ENCODE data around the gene ZNF17.

The ZNF17 gene

DNA sequence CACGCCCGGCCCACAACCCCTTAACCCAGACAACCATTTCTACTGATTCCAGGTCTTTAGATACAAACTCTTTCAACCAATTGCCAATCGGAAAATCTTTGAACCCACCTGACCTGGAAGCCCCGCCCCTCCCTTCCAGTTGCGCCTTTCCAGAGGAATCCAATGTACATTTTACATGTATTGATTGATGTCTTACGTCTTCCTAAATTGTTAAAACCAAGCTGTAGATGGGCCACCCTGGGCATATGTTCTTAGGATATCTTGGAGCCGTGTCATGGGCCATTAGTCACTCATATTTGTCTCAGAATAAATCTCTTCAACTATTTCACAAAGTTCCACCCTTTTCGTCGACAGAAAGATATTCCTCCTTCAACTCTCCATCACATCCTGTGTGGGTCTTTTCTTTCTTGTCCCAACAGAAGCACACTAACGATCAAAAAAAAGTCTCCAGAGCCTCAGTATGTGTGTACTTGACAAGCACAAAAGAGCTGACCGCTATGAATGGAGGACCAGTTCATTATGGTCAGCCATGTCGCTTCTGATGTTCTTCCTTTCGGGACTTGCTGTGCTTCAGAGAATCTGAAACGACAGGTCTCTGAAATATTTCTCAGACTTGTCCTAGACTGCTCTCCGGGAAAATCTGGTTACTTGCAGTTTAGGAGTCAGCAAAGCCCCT, 23.6 kb downstream of the ZNF17 start:
- DNase-seq (ENCODE audit: low spot score) = no peak

DNA sequence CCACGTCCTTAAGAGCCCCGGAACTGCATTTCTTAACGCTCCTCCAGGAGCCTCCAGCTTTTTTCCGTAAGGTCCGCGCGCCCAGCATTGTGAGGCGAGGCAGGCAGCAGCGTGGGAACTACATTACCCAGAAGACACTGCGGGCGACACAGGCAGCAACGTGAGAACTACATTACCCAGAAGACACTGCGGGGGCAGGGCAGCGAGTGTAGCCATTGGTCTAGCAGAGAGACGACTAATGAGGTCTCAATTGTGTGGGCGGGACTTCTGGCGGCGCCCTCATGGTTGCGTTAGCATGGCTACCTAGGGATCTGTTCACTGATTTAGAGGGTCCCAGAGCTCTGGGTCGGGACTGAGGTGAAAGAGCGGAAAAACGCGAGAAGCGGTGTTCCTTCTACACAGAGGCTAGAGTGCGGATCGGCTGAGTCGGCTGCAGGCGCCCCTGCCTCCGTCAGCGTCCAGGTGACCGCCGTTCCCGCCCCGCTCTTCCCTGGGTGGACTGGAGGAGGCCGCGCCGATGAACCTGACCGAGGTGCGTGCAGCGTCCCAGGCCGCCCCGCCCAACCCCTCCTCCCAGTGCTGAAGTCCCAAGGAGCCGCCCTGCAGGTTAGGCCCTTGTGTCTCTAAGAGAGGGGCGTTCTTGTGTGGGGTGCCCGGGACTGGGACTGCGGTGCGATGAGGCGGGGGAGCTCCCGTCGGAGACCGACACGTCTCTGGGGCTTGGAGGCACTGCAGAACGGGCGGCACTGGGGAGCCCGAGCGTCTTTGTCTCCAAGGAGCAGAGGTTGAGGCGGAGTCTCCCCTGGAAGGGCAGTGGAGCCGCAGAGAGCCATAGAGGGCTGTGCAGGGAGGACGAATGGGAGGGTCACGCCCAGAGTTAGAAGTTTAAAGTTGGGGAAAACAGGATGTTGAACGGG, 24.4 kb downstream of the ZNF17 start, which contains the start of gene ZNF749:
Gene ZNF749 (plus strand): TSS at position 264 of the 917 bp plus-strand sequence. CDS start 254 bp downstream, at position 518.
- DNase-seq (ENCODE audit: low spot score) = peak; percentile 96

DNA sequence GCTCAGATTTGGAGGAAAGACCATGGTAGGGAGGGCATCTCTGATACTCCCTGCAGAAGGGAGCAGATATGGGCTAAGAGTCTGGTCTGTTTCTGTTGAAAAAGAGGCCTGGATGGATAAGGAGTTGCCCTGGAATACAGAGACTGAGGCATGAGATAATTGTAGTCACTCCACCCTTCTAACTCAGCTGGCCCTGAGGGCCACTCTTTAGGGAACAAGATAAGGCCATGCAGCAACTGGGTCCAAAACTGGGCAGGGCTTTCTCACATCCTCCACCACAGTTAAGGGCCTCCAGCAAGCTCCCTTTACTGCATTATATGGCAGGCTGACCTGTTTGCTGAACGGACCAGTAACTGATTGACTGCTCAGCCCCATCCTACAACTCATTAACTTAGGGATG, 25.5 kb downstream of the ZNF17 start:
- no peak for DNase-seq (ENCODE audit: low spot score)

DNA sequence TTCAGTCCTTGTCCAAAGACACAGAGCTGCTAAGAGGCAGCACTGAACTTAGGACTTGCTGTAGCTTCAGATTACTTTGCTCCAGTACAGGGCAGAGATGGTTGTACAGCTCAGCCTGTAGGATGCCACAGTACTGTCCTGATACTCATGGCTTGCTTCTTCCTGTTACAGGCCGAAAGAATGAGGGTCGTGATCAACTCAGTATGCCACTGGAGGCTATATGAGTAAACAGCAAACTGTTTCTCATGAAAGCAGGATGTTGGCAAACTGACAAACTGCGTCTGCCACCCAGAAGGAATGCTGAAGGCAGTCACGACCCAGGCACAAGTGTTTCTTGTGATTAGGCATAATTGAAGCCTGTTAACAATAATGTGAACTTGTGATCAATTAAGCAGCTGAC, 27.0 kb downstream of the ZNF17 start:
- no peak for DNase-seq (ENCODE audit: low spot score)

DNA sequence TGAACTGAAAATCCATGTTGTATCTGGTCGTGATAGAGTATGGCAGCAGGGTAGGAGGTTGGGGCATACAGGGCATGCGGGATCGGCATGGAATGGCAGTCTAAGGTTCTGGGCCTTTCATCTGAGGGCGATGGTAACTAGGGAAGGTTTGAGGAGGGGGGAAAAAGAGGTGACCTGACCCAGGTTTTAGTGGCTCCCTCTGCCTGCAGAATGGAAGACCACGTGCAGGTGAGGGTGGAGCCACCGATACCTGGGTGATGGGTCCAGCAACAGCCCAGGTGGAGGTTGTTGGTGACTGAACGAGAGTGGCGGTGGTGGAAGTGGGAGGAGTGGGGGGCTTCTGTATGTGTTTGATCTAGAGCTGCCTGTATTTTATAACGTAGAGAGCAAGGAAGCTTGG, 28.0 kb downstream of the ZNF17 start:
- DNase-seq (ENCODE audit: low spot score) = no peak

DNA sequence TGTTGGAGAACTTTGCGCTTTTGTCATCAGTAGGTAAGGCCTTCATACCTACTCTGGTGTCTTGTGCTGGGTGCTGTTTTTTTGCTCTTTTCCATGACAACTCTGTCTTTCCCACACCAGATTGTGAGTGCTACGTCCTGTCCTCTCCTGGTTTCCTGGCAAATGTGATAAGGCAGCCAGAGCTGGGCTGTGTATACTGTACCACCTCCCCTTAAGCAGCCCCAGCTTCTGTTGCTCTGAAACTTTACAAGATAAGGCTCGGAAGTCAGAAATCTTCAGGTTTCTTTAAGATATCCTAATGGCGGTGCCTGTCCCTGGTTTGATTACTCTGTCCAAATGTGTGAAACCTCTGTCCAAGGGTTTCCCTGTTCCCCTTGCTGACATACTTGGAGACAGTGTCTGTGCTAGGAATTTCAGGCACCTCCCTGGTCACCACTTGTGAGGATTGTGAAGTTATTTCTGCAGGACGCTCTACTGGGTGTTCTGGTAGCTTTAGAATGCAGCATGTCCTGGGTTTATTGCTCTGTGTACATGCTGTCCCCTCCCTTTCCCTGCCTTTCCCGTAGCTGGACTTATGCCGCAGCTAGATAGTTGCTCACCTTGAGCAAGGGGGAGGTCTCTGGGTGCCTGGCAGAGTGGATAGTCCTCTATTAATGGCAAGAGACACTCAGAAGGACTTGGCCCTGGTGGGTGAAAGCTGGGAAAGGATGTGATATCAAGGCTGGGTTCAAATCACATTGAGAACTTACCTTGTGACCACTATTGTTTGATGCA, 31.2 kb downstream of the ZNF17 start:
- no peak for DNase-seq (ENCODE audit: low spot score)

DNA sequence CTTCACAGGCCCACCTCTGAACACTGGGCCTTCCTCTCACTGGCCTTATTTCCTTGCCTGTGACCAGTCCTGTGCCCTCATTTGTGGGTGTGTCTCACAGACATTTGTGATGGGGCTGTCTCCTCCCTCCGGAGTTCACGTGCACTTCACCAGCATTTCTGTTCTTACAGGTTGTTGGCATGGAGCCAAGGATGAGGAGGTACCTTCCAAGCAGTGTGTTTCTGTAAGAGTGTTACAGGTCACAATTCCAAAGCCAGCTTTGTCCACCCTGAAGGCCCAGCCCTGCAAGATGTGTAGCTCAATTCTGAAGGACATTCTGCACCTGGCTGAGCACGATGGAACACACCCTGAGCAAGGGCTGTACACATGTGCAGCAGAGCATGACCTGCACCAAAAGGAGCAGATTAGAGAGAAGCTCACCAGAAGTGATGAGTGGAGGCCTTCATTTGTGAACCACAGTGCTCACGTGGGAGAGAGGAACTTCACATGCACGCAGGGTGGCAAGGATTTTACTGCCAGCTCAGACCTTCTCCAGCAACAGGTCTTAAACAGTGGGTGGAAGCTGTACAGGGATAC, 32.2 kb downstream of the ZNF17 start:
- no peak for DNase-seq (ENCODE audit: low spot score)

DNA sequence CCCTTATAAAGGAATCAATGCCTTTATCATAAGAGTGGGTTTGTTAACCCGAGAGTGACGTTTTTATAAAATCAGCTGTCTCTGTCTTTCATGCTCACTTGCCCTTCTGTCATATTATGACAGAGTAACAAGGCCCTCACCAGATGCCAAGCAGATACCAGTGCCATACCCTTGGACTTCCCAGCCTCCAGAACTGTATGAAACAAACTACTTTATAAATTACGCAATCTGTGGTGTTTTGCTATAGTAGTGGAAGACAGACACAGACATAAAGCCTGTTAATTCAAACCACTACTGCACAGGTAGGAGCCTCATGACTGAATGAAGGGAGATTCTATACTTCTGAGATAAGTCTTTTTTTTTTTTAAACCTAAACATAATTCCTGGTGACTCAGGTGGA, 41.3 kb downstream of the ZNF17 start:
- no peak for DNase-seq (ENCODE audit: low spot score)

DNA sequence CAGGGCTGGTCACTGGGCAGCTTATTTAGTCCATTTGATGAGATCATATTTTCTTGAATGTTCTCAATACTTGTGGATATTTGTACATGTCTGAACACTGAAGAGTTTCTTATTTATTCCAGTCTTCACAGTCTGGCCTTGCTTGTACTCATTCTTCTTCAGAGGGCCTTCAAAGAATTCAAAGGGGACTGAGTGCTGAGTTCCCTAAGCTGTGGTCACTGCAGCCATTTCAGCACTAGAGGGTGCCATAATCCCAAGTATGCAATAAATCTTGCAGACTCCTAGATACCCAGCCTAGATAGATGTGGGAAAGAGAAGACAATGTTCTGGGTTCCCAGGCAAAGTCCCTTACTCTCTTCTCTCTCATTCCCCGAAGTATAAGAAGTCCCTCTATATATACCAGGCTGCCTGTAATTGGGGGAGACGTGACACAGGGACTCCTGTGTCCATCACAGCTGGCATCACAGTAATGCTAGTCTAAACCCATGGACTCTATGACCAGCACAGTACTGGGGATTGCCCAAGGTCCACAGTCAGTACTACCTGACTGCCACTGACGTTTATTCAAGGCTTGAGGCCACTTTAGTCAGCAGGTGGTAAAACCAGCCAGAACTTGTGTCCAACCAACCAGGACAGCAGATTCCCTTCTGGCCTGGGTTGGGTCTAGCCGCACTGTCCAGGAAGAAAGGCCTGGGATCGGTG, 54.9 kb downstream of the ZNF17 start:
- peak; percentile 39 for DNase-seq (ENCODE audit: low spot score)

DNA sequence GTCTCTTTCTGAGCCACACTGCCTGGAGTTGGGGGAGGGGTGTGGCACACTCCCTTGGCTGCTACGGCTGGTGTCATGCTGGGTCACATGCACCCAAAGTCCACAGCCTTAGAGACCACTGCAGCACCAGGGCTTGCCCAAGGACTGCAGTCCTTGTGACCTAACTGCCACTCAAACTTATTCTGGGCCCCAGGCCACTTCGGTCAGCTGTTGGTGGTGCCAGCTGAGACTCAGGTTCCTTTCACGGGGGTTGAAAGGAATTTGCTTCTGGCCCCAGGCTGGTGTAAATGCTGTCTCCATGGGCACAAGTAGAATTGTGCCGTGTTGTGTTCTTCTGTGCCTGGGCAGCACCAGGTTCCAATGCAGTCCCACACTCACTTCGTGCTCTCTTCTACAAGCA, 55.5 kb downstream of the ZNF17 start:
- no peak for DNase-seq (ENCODE audit: low spot score)
